GM12891 (cell line): Measurements from ENCODE around the gene GTF2I.
"Not testable (repeated sequence)": the region's sequence is repeated elsewhere in the genome, so short reads cannot be mapped to it uniquely, and the experiment has no call there.

ENCODE experiments used
- POLR2A ChIP-seq: IDR thresholded peaks from 2 replicates; pipeline ENCODE4 v1.6.1; 2011; ENCODE audit warnings: low read depth, low read length, control low read depth
- POLR2AphosphoS5 ChIP-seq: IDR thresholded peaks from 2 replicates; pipeline ENCODE4 v1.6.1; 2011; ENCODE audit warnings: low read depth, low read length, control low read depth
- TAF1 ChIP-seq: IDR thresholded peaks from 2 replicates; pipeline ENCODE4 v1.6.1; 2011; ENCODE audit warnings: low read depth, low read length, control low read depth

DNA sequence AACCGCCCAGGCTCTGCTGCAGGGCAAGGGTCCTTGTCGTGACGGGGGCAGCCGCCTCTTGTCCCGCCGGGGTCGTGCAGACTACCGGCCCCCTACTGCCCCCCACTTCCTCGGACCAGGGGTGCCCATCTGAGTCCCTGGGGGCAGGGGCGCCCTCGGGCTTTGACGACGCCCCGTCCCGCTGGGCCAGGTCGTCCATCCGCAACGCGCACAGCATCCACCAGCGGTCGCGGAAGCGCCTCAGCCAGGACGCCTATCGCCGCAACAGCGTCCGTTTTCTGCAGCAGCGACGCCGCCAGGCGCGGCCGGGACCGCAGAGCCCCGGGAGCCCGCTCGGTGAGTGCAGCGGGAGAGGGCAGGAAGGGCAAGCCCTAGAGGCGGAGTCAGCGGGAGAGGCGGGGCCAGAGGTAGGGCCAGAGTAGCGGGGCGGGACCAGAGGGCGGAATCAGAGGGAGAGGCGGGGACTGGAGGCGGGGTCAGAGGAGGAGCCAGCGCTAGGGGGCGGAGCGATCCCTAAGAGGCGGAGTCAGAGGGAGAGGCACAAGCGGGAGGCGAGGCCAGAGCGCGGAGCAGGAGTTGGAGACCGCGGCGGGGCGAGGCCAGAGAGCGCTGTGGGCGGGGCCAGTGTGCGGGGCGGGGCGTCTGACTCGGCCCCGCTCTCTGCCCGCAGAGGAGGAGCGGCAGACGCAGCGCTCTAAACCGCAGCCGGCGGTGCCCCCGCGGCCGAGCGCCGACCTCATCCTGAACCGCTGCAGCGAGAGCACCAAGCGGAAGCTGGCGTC lies 131.0 kb downstream of the GTF2I start:
- not testable (repeated sequence) for TF ChIP-seq POLR2A, TAF1, POLR2AphosphoS5
